GM12874 (cell line): Measurements from ENCODE around the gene PCSK5.

Experiments used
- TF ChIP-seq, protein P1 (sequence below): IDR thresholded peaks from 2 replicates; pipeline ENCODE4 v1.5.1; 2011; ENCODE audit warnings: low read depth, mild to moderate bottlenecking, control low read depth, low read length, moderate library complexity; ENCODE audit not compliant: insufficient read depth

PCSK5 gene

DNA sequence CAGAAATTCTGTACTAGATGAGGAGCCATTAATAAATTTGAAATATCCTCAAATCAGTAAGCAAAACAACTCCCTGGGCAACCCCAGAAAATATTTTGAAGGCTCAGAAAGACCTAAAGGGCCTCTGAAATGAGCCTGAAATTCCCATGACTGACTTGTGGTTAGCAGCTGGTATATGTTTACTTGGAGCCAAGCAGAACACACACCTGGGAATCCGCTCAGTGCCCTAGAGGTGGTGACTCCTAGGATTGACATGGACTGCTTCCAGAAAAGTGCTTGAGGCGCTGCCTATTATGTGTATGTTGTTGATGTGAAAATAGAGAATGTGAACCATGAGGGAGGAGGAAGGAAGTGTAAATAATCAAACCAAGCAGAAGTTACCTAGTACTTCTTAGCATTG lies 489.0 kb downstream of the PCSK5 start:
- TF ChIP-seq, protein P1, sequence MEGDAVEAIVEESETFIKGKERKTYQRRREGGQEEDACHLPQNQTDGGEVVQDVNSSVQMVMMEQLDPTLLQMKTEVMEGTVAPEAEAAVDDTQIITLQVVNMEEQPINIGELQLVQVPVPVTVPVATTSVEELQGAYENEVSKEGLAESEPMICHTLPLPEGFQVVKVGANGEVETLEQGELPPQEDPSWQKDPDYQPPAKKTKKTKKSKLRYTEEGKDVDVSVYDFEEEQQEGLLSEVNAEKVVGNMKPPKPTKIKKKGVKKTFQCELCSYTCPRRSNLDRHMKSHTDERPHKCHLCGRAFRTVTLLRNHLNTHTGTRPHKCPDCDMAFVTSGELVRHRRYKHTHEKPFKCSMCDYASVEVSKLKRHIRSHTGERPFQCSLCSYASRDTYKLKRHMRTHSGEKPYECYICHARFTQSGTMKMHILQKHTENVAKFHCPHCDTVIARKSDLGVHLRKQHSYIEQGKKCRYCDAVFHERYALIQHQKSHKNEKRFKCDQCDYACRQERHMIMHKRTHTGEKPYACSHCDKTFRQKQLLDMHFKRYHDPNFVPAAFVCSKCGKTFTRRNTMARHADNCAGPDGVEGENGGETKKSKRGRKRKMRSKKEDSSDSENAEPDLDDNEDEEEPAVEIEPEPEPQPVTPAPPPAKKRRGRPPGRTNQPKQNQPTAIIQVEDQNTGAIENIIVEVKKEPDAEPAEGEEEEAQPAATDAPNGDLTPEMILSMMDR, result no peak

- TF ChIP-seq, protein P1, result no peak
These were observed 500.2 kb downstream of the PCSK5 start for GRCh38 chr9:76390656-76391055.

GRCh38 chr9:76394195-76394959 lies 503.9 kb downstream of the PCSK5 start, which contains the start of gene RFK:
Gene RFK (minus strand): TSS chr9:76394426. CDS start chr9:76394171, 255 bp downstream.
- TF ChIP-seq, protein P1, result peak; percentile 49

DNA sequence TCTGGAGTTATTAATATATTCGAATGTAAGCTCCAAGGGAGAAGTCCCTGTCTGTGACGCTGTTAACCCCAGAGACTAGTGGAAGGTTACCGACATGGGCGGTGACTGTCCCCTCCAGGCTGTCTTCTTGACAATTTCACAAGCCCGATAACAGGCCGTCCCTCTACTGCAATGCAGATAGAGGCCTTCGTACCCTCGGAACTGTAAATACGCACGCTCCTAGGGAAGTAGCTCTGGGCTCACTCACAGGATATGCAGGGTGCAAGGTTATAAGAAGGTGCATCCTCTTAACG lies 504.4 kb downstream of the PCSK5 start:
- TF ChIP-seq, protein P1, result no peak

DNA sequence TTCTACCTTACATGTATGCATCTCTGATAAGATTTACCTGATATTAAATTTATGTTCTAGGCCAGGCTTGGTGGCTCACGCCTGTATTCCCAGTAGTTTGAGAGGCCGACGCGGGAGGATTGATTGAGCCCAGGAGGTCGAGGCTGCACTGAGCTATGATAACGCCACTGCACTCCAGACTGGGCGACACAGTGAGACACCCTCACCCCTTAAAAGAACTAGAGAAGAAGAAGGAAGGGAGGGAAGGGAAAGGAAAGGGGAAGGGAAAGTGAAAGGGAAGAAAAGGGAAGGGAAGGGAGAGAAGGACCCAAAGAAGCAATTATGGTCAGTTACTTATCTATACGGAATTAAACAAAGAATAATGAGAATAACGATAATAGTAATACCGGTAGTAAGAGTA lies 504.9 kb downstream of the PCSK5 start:
- TF ChIP-seq, protein P1, result no peak

- TF ChIP-seq, protein P1, result no peak
These were observed 505.7 kb downstream of the PCSK5 start for GRCh38 chr9:76396144-76396543.

DNA sequence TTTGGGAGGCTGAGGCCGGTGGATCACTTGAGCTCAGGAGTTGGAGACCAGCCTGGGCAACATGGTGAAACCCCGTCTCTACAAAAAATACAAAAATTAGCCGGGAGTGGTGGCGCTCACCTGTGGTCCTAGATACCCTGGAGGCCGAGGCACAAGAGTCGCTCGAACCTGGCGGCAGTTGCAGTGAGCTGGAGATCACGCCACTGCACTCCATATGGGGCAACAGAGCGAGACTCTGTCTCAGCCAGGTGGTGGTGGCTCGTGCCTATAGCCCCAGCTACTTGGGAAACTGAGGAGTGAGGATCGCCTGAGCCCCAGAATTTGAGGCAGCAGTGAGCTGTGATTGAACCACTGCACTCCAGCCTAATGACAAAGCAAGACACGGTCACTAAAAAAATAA lies 506.1 kb downstream of the PCSK5 start:
- TF ChIP-seq, protein P1, result no peak
